Measurements from ENCODE around the gene TMEFF1. TPM values are rescaled to one million over a fixed set of nuclear protein-coding genes. Genes with fewer than 3 reads are reported as not detected.

Gene TMEFF1
- total RNA-seq, 1 donor from 2014 or later, result 11.5 TPM

DNA sequence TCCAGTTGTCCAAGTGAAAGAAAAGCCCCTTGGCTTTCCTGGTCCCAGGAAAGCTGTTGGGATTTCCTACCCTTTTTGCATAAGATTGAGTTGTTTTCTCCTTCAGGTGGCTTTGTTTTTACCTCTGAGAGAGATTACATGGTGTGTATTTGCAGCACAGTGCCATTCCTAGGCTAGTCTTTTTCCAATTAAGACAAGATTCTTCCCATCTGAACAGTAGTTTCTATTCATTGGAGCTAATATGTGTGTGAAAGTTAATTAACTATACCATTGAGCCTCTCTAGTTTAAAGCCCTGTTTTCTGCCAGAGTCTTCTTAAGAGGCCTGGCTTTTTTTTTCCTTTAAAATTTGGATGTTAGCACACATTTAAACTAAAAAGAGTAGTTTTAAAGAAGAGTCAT lies 25.9 kb upstream of the TMEFF1 start:
- no peak for DNase-seq (ENCODE audit: low read depth in 2 of 2)

DNA sequence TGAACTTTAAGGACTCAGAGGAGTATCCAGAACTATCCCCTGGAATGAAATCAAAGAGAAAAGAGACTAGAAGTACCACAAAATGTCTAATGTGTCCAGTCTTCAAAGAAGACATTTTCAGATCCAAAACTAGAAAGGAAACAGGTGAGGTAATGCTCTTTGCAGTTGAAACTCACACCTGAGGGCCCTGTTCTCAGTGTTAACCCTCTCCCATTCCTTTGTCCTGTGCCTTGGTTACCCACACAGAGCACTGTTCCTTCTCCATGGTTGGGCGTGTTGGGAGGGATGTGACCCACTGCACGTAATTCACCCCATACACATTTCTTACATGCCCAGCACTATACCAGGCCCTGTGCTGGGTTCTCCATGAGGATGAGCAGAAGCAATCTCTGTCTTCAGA lies 24.7 kb upstream of the TMEFF1 start:
- no peak for DNase-seq (ENCODE audit: low read depth in 2 of 2)

DNA sequence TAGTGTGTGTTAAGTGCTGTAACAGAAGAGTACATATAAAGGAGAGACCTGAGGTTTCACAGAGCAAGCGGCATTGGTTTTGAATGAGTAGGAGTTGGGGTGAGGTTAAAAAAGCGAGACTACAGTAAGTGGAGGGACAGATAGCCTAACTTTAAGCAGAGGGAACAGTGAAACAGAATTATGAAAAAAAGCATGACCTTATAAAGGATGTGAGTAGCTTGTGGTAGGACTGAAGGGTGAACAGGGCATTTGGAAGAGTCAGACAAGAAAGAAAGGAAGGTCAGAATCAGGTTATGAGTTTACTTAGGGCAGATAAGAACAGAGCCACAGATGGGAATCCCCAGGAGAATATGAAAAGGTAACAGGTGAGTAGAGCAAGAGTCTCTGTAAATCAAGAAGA lies 23.5 kb upstream of the TMEFF1 start:
- no peak for DNase-seq (ENCODE audit: low read depth in 2 of 2)

DNA sequence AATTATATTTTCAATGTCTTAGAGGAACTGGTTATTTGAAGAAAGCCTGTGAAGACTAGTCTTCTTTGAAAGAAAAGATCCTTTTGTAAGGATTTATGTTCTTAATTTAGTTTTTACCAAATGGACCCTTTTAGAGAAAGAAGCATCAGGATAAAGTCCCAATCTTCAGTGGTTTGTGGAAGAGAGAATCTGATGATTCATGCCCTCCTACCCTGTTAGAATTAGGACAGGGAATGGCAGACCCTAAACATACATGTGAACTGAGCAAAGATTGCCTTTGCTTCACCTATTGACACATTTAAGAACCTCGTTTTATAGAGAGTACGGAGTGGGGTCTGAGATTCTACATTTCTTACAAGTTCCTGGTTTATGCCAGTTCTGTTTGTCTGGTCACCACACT lies 20.1 kb upstream of the TMEFF1 start:
- DNase-seq (ENCODE audit: low read depth in 2 of 2), result no peak

DNA sequence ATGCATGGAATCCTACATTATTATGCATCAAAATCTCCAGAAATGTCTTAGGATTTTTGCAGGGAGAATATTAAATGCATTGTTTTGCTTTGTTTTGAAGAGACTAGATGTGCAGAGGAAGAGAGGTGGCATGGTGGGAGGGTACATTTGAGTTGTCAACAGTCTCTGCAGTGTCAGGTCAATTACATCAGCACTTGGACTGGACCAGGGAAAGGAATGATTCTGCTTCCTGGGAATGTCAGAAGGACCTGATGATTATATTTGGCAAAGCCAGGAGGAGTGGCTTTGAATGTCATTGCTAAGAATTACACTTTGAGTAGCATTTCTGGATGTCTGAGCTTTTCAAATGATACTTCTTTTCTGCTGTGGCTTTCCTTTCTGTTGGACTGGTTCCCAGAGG lies 17.5 kb upstream of the TMEFF1 start:
- peak; percentile 29 to 53 for DNase-seq (ENCODE audit: low read depth in 2 of 2)

DNA sequence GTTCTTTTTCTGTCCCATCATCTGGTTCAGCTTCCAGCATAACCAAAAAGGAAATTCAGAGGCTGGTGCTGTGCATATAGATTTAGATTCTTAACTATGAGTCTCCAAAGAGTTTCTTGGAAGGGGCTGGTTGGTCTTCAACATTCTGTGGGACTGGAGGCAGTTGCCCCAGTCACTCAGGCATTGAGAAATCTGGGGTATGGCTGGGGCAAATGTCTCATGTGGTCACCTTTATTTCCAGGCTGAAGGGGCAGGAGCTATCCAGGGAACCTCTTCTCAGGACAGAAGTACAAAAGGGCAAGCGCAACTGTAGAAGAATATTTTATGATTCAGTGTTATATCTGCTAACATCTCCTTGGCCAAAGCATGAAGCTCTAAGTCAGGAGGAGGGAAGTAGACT lies 15.4 kb upstream of the TMEFF1 start:
- DNase-seq (ENCODE audit: low read depth in 2 of 2), result no peak

DNA sequence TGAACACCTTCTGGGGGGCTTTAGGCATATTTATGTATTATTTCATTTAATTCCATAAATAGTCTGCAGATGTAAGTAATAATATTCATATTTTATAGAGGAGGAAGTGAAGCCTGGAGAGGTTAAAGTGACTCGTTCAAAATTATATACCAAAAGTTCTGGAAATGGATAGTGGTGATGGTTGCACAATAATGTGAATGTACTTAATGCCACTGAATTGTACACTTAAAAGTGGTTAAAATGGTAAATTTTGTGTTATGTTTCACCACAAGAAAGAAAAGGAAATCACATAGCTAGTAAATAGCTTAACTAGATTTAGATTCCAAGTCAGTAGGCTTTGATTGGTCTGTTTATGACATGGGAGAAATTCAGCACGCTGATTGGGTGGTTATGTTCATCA lies 13.0 kb upstream of the TMEFF1 start:
- no peak for DNase-seq (ENCODE audit: low read depth in 2 of 2)

DNA sequence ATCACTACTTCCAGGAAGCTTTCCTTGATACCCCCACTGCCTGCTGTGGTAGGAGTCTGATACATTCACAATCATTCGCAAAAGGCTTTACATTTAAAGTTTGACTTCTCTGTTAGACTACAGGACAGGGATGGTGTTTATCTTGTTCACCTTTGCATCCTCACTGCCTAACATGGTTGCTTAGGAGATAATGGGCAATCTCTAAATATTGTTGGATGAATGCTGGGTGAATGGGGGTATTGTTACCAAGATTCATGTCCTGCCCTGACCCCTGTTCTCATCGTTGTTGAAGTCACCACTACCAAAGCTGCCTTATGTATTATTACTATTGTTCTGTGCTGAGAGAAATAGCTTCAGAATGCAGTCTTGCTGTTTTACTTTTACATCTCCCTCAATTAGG lies 7.7 kb upstream of the TMEFF1 start:
- no peak for DNase-seq (ENCODE audit: low read depth in 2 of 2)

DNA sequence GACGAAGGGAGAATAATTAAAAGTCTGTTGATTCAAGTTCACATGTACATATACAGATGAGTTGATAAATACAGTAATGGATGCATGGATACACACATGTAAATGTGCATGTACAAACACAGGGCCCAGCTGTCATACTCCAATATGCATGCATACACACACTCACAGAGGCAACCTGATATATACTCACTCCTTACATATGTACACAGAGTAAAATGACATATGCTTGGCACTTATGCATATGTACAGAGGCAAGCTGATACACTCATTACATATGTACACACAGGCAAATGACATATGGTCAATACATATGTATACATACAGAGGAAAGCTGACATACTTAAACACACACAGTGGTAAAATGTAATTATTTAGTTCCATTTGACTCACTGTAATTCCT lies 7.2 kb upstream of the TMEFF1 start:
- no peak for DNase-seq (ENCODE audit: low read depth in 2 of 2)

DNA sequence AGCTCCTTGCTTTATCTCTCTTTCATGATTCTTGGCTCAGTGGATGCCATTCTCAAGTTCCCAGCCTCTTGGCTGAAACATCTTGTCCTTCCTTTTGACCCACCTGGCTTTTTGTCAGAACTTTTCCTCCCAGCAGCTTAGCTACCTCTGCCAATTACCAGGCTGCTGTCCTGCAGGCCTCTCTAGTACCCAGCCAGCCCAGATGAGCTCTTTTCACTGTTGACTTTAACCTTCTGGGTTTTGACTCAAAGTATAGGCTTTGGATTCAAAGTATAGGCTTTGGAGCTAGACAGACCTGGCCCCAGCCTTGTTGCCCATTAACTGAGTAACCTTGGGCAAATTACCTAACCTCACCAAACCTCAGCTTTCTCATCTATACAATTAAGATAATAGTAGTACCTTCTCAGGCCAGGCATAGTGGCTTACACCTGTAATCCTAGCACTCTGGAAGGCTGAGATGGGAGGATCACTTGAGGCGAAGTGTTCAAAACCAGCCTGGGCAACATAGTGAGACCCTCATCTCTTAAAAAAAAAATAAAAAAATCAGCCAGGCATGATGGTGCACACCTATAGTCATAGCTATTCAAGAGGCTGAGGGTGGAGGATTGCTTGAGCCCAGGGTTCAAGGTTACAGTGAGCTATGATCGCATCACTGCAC lies 6.6 kb upstream of the TMEFF1 start:
- DNase-seq (ENCODE audit: low read depth in 2 of 2), result no peak

DNA sequence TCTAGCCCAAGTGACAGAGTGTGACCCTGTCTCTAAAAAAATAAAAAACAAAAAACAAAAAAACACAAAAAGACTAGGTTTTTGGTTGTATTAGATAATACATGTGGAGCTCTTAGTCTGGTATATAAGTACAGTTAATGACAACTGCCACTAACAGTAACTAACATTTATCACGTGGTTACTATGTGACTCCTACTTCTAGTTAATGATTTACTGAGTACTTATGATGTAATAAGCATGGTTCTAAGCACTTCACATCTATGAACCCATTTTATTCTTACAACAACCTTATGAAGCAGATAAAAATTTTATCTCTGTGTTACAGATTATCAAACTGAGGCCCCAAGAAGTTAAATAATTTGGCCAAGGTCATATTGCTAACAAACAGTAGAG lies 6.1 kb upstream of the TMEFF1 start:
- no peak for DNase-seq (ENCODE audit: low read depth in 2 of 2)

DNA sequence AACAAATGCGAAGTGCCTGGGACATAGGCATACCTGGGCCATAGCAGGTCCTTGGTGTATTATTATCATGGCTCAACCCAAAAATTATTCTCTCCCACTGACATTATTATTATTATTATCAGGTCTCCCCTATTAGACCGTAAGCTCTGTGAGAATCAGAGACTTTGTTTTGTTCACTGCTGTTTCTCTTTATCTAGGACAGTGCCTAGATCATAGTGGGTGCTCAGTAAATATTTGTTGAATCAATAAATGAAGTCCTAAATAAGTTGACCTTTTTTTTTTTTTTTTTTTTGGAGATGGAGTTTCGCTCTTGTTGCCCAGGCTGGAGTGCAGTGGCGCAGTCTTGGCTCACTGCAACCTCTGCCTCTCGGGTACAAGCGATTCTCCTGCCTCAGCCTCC lies 4.9 kb upstream of the TMEFF1 start:
- DNase-seq (ENCODE audit: low read depth in 2 of 2), result no peak

DNA sequence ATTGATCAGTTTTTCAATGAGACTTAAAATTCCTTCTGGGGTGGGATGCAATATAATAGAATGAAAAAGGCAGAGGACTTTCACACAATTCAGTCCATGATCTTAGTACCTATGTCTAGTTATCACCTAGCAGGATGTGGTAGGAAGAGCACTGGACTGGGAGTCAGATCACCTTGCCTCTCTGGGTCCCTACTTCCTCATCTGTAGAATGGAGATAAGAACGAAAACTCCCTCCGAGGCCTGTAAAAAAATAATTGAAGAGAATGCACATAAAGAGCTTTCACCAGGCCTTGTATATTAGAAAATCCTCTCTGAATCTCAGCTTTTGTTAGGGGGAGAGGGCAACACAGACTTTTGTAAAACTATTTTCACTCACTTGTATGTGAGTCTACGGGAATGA lies 681 bp upstream of the TMEFF1 start:
- DNase-seq (ENCODE audit: low read depth in 2 of 2), result no peak

DNA sequence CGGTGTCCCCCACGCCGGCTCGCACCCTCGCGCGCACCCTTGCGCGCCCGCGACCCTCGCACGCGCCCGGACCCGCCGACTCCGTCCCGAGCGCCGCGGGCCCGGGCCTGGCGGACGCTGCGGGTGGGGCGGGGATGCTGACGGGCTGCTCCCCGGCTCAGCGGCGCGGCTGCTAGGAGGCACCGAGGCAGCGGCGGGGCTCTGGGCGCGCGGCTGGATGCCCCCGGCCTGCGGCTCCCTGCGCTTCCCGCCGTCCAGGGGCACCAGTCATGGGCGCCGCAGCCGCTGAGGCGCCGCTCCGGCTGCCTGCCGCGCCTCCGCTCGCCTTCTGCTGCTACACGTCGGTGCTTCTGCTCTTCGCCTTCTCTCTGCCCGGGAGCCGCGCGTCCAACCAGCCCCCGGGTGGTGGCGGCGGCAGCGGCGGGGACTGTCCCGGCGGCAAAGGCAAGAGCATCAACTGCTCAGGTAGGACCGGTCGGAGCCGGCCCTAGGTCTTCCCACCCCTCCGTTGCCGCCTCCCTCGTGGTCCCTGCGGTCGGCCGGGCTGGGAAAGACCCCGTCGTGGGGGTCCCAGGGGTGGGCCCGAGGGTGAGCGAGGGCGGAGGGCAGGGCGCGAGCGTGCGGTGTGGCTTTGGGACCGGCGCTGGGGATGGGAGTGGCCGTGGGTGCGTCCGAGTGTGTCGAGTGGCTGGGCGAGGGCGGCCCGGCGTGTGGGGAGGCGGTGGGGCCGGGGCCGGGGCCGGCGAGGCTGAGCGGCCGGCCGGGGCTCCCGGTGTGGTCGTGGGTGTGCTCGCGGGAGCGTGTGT lies 530 bp downstream of the TMEFF1 start:
- DNase-seq (ENCODE audit: low read depth in 2 of 2), result peak; percentile 47 to 48

DNA sequence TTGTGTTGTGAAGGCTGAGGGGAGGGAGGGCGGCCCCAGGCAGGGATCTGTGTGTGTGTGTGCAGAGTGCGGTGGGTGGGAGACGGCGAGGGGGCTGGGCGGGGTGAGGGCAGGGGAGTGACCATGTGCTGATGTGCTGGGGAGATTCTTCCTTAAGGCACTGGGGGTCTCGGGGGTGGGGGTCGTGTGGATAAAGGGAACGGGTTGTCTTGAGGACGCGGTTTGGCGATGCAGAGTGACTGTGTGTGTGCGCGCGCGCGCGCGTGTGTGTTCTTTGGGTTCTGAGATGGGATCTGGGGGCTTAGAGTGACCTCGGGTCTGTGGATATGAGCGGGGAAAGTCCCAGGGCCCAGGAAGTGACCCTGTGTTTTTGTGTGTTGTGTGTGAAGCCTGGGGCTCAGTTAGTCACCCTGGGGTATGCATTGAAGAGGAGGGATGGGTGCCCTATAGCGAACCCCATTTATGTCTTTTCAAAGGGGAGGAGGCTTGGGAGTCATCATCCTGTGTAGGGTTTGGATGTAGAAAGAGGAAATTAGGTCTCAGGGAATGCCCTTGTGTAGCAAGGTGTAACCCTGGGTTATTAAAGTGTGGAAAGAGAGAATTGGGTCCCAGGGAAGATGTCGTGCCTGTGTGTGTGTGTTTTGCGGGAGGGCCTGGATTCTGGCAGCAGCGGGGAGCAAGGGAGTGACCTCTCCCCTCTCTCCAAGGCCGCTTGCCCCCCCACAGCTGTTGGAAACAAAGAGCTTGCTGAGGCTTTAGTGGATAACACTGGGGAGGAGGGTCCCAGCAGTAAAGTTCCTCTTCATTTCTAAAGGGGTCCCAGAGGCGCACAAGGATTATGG lies 1.4 kb downstream of the TMEFF1 start:
- peak in 1 of 2 donors; percentile 56 for DNase-seq (ENCODE audit: low read depth in 2 of 2)

DNA sequence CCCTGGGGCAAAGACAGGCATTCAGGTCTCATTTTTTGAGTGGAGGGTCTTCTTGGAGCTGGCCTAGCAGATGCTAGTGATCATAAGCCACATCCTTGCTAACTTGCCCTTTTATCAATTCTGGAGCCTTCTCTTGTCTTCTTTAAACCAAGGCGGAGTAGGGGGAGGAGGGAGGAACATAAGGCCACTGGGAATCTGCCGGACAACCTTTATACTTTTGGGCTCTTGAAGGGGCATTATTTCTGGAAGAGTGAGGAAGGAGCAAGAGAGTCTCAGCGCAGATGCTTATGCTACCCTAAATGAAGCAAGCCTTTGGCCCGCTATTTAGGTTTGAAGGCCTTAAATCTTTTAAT lies 2.0 kb downstream of the TMEFF1 start:
- DNase-seq (ENCODE audit: low read depth in 2 of 2), result no peak

DNA sequence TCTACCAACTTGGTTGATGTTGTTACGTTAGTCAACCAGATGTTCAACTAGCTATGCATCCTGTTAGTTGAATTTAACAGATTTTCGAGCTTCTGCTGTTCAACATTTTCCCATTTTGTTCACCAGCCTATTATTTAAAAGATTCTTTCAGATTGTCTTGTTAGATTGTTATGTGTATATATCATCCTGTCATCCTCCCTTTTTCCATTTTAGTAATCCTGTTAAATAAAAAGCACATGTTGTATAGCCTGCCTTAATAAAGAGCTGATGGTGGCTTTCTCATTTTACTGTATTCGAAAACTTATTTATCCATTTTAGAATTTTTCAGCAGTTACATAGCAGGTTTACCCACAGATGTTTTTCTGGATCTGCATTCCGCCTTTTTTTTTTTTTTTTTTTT lies 4.3 kb downstream of the TMEFF1 start:
- DNase-seq (ENCODE audit: low read depth in 2 of 2), result no peak

DNA sequence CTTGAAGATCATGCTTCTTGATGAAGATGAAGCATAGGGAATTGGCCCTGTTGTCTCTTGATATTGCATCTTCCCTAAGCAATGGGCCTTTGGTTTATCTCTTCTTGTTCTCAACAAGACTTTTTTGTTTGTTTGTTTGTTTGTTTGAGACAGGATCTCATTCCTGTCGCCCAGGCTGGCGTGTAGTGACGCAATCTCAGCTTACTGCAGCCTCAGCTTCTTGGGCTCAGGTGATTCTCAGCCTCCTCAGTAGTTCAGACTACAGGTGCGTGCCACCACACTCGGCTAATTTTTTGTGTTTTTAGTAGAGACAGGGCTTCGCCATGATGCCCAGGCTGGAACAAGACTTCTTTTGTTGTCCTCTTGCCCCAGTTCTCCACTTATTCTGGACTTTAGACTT lies 5.2 kb downstream of the TMEFF1 start:
- DNase-seq (ENCODE audit: low read depth in 2 of 2), result no peak

DNA sequence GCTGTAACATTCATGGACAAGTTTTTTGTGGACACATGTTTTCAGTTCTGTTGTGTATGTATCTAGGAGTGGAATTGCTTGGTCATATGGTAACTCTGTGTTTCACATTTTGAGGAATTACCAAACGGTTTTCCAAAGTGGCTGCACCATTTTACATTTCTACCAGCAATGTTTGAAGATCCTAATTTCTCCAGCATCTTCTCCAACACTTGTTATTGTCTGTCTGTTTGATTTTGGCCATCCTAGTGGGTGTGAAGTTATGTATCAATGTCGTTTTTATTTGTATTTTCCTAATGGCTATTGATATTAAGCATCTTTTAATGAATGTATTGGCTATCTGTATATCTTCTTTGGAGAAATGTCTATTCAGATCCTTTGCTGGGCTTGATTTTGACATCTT lies 6.9 kb downstream of the TMEFF1 start:
- no peak for DNase-seq (ENCODE audit: low read depth in 2 of 2)

DNA sequence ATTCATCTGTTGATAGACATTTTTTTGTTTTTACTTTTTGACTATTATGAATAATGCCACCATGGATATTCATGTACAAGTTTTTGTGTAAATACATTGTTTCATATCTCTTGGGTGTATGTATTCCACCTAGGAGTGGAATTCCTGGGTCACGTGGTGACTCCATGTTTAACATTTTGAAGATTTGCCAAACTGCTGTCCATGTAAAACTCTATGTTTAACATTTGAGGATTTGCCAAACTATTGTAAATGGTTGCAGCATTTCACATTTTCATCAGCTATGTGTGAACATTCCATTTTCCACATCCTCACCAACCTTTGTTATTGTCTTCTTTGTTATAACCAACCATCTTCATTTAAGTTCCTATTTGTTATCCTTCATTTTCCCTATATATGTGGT lies 12.2 kb downstream of the TMEFF1 start:
- DNase-seq (ENCODE audit: low read depth in 2 of 2), result peak in 1 of 2 donors; percentile 87

DNA sequence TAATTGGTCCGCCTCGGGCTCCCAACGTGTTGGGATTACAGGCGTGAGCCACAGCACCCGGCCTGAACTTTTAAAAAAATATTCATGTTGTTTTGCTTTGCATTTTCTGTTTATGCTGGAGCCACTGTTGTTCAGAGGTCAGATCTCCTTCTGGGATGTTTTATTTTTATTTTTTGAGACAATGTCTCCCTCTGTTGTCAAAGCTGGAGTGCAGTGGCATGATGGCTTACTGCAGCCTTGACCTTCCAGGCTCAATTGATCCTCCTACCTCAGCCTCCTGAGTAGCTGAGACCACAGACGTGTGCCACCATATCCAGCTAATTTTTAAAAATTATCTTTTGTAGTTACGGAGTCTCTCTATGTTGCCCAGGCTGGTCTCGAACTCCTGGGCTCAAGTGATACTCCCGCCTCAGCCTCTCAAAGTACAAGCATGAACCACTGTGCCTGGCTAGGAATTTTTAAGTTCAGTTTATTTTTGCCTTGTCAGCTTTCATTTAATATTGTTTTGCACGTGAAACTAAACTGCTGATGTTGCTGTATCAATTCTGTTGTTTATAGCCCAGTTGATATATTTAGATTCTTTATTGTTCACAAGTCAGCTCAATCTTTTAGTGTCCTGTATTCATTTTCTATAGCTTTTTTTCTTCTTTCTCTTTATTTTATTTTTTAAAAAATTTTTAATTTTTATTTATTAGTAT lies 13.7 kb downstream of the TMEFF1 start:
- DNase-seq (ENCODE audit: low read depth in 2 of 2), result no peak

DNA sequence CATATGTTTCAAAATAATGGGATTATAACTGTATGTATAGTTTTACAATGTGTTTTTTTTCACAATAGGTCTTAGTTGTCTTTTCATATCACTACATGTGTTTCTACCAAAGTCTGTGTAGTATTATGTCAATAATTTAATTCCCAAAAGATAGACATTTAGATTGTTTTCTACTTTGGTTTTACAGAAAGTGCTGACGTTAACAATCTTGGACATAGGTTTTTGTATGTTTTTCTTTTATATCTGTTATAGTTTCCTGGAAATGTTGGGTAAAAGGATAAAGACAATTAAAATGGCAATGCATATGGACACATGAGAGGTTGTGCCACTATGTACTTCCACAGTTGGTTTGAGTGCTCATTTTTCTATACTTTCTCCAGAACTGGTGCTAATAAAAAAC lies 15.2 kb downstream of the TMEFF1 start:
- DNase-seq (ENCODE audit: low read depth in 2 of 2), result no peak
